Measurements from ENCODE around the gene HHAT. TPM values are rescaled to one million over a fixed set of nuclear protein-coding genes. Genes with fewer than 3 reads are reported as not detected.

Gene HHAT
- total RNA-seq, 1 donor from 2014 or later = 2.9 TPM

DNA sequence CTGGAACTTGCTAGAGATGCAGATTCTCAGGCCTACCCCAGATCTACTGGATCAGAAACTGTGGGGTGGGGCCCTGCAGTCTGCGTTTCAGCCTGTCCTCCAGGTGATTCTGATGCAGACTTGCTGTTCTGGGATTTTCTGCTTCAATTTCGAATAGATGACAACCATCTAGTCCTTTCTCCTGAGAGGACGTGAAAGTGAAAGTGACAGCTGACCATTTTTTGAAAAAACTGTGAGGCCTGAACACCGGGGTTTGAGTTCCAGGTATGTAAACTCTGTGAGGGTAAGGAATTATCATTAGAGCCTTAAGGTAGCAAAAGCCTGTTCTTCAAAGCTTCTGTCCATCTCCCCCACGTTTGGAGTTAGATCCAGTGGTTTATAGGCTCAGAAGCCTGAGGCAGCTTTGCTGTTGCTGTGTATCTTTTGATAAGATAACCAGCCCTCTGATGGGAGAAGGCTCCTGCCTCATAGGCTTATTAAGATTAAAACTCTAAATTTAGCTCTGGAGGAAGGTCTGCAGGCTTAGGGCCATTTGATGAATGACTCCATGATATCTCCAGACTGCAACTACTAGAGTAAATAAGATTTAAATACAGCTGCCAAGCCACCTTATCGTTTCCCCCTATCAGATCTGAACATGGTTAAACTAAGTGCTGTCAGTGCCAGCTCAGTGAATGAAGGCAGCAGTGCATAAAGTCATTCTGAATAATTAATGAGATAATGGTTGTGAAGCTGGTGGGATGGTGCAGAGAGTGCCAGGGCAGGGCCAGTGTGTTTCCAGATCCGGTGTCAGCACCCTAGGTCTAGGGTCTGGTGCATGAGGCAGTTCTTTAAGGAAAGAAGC is 335.2 kb downstream of the HHAT start:
- FAIRE-seq = peak; percentile 70
- H3K36me3 ChIP-seq (ENCODE audit: control insufficient read depth, insufficient read depth, low read length) = no peaks in the 10 kb centered on the region
- DNase-seq (ENCODE audit: low read depth) = no peak
- TF ChIP-seq, protein P1, sequence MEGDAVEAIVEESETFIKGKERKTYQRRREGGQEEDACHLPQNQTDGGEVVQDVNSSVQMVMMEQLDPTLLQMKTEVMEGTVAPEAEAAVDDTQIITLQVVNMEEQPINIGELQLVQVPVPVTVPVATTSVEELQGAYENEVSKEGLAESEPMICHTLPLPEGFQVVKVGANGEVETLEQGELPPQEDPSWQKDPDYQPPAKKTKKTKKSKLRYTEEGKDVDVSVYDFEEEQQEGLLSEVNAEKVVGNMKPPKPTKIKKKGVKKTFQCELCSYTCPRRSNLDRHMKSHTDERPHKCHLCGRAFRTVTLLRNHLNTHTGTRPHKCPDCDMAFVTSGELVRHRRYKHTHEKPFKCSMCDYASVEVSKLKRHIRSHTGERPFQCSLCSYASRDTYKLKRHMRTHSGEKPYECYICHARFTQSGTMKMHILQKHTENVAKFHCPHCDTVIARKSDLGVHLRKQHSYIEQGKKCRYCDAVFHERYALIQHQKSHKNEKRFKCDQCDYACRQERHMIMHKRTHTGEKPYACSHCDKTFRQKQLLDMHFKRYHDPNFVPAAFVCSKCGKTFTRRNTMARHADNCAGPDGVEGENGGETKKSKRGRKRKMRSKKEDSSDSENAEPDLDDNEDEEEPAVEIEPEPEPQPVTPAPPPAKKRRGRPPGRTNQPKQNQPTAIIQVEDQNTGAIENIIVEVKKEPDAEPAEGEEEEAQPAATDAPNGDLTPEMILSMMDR (IDR thresholded peaks at IDR 0.05; ENCODE audit: insufficient read depth, low read length, severe bottlenecking) = no peak
- H3K27me3 ChIP-seq (ENCODE audit: control insufficient read depth, insufficient read depth, low read length) = no peaks in the 10 kb centered on the region
- H3K4me3 ChIP-seq (ENCODE audit: low read depth, low read length) = no peak overlapping the region

GRCh38 chr1:210669951-210670350 is 341.2 kb downstream of the HHAT start:
- FAIRE-seq (no peak), DNase-seq (ENCODE audit: low read depth) (no peak)
- TF ChIP-seq, protein P1 (IDR thresholded peaks at IDR 0.05; ENCODE audit: insufficient read depth, low read length, severe bottlenecking) = no peak
- no peaks in the 10 kb centered on the region for H3K36me3 ChIP-seq (ENCODE audit: control insufficient read depth, insufficient read depth, low read length)
- no peak overlapping the region for H3K4me3 ChIP-seq (ENCODE audit: low read depth, low read length)
- no peaks in the 10 kb centered on the region for H3K27me3 ChIP-seq (ENCODE audit: control insufficient read depth, insufficient read depth, low read length)

DNA sequence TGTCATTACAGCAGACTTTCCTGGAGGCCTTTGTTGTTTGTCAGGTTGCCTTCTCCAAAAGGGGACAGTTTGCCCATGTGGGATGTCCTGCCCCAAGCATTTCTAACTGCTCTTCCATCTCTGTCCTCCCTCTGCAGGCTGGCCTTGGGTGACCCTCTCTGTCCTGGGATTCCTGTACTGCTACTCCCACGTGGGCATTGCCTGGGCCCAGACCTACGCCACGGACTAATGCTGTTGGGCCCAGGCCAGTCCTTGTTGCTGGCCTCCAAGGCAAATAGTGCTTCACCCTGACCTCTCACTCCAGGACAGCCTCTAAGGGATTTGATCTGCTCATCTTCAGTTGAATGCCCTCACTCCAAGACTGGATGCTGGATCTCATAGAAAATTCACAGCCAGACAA is 345.4 kb downstream of the HHAT start:
- TF ChIP-seq, protein P1 (IDR thresholded peaks at IDR 0.05; ENCODE audit: insufficient read depth, low read length, severe bottlenecking) = no peak
- no peaks in the 10 kb centered on the region for H3K27me3 ChIP-seq (ENCODE audit: control insufficient read depth, insufficient read depth, low read length)
- no peaks in the 10 kb centered on the region for H3K36me3 ChIP-seq (ENCODE audit: control insufficient read depth, insufficient read depth, low read length)
- no peak for DNase-seq (ENCODE audit: low read depth)
- no peak for FAIRE-seq
- no peak overlapping the region for H3K4me3 ChIP-seq (ENCODE audit: low read depth, low read length)

DNA sequence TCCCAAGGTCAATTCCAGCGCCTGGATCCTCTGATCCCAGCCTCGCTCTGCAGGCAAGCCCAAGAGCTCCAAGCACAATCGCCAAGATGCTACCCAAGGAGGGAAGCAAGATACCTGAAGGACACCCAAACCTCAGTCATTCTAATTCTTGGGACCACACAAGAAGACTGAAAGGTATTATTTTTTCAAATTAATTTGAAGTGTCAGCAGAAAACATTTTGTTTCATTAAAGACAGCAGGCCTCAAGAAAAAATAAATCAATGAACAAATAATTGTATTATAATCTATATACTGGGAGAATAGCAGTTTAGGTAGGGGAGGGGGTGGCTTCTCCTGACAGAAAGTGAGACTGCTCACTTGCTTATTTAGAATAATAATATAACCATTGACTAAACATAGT is 347.8 kb downstream of the HHAT start:
- no peak for FAIRE-seq
- TF ChIP-seq, protein P1 (IDR thresholded peaks at IDR 0.05; ENCODE audit: insufficient read depth, low read length, severe bottlenecking) = no peak

DNA sequence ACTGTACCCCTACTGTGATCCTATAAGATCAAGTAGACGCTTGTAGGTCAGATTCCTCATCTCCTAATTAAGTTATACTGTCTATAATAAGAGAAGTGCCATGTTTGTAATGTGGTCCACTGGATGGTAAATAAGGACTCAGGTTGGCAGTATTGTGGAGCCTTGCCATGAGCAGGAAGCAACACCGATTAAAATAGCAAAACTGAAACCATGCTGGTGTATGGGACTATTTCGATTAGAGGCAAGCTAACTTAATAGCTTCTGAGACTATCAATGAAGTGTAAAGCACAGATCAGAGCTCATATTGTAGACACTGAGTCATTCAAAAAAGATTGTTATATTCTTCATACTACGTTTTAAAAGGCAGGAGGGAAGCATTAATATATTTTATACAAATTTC is 348.8 kb downstream of the HHAT start:
- Histone ChIP-seq H3K36me3 (ENCODE audit: control insufficient read depth, insufficient read depth, low read length) (no peaks in the 10 kb centered on the region), H3K27me3 (ENCODE audit: control insufficient read depth, insufficient read depth, low read length) (no peaks in the 10 kb centered on the region), H3K4me3 (ENCODE audit: low read depth, low read length) (no peak overlapping the region)
- FAIRE-seq (no peak), DNase-seq (ENCODE audit: low read depth) (no peak)
- TF ChIP-seq, protein P1 (IDR thresholded peaks at IDR 0.05; ENCODE audit: insufficient read depth, low read length, severe bottlenecking) = no peak

More for the DNA sequence above, 347.8 kb downstream of the HHAT start:
- Histone ChIP-seq H3K27me3 (ENCODE audit: control insufficient read depth, insufficient read depth, low read length) (no peaks in the 10 kb centered on the region), H3K4me3 (ENCODE audit: low read depth, low read length) (no peak overlapping the region), H3K36me3 (ENCODE audit: control insufficient read depth, insufficient read depth, low read length) (no peaks in the 10 kb centered on the region)
- DNase-seq (ENCODE audit: low read depth) = no peak

Measured in bronchial epithelial cell (primary cell).